GM21717 (cell line): ENCODE measurements around the gene CFAP91.
A peak's percentile ranks its signal among the peaks of the same experiment; 100 is the strongest.

ENCODE experiments used
- ATAC-seq: cut with Tn5 transposase; IDR thresholded peaks from one replicate; pipeline ENCODE4 v1.9.1; 2021; ENCODE audit warnings: mild to moderate bottlenecking, moderate library complexity; ENCODE audit not compliant: unreplicated experiment

Gene CFAP91

GRCh38 chr3:119702530-119703527, at the start of gene CFAP91:
CFAP91 (plus strand) TSS chr3:119703022; CDS start chr3:119703099, 77 bp downstream.
- ATAC-seq, result peak; percentile 94

- ATAC-seq, result no peak
Observed at GRCh38 chr3:119653876-119654275, 48.9 kb upstream of the CFAP91 start.

DNA sequence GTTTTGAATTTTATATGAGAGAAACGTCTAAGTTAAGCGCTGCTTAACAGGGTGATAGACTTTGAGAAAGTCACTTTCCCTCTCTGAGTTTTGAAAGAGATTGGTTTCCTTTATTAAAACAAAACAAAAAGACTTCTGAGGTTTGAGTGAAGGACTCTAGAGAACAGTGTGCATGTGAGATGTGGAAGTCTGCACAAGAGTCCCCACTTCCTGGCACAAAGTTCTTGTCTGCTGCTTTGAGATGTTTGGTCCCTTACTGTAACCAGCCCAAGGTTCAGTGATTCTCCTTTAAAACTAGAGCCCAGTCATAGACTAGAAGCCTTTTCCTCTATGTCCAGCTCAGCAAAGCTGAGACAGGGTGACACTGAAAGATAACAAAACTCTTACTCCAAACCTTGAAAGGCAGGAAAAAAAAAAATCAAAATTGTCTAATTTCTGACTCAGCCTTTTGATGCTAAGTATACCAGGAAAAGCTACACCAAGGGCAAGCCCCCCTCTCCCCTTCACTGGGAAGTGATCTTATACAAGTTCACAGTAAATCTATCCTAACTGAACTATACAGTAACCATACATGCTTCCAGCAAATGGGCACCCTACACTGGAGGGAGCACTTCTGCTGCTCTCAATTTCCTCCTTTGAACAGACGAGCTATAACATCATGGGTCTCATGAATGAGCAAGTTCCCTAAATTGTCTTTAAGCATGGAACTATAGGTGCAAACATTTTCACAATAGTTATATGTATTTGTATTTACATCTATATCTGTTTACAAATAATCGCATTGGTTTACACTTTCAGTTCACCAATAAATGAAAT, 44.7 kb upstream of the CFAP91 start:
- ATAC-seq, result no peak

DNA sequence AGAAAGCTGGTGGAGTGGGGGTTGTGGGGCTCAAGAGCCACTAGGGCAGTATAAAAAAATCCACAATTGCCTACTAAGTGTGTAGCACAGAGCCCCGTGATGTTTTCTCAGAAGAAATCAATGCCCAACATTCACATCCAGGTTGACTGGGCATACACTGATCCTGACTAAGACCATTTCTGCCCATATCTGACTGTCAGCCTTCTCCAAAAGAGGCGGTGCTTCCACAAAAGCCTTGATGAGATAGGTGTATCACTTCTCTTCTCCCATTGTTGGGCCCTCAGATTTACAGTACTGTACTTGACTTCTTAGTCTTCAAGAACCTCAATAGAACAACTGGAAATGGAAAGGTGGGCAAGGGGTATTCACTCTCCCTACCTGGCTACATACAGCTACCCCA, 43.8 kb upstream of the CFAP91 start:
- no peak for ATAC-seq

DNA sequence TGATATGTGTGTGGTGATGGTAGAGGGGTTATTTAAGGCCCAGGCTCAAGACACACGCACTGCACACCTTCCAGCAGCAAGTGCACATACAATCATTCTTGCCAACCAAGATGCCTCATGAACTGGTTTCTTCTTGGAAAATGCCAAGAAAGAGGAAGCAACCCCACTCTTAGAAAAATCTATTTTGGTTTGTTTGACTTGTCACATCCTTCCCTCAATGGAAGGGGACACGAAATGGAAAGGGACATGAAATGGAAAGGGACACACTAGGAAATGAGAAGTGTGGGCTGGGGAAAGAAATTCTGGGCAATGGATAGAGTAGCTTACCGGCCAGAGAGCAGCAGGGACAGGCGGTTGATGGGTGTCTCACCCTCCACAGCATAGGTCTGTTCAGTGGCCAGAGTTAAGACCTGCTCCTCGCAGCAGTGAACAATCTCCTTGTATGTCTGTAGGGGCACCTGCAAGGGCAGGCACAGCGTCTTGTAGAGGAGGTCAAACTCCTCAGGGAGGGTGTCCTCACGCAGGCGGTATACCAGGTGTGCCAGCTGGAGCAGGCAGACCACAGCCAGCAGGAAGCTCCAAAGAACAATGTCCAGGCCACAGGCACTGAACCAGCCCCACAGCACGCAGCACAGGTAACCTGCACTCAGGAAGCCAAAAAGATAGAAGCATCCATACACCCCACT, 43.1 kb upstream of the CFAP91 start:
- ATAC-seq, result no peak

GRCh38 chr3:119660474-119661440, 42.1 kb upstream of the CFAP91 start, which contains the start of gene POPDC2:
POPDC2 (minus strand) TSS chr3:119660589; CDS start chr3:119660423, 166 bp downstream.
- ATAC-seq, result no peak

DNA sequence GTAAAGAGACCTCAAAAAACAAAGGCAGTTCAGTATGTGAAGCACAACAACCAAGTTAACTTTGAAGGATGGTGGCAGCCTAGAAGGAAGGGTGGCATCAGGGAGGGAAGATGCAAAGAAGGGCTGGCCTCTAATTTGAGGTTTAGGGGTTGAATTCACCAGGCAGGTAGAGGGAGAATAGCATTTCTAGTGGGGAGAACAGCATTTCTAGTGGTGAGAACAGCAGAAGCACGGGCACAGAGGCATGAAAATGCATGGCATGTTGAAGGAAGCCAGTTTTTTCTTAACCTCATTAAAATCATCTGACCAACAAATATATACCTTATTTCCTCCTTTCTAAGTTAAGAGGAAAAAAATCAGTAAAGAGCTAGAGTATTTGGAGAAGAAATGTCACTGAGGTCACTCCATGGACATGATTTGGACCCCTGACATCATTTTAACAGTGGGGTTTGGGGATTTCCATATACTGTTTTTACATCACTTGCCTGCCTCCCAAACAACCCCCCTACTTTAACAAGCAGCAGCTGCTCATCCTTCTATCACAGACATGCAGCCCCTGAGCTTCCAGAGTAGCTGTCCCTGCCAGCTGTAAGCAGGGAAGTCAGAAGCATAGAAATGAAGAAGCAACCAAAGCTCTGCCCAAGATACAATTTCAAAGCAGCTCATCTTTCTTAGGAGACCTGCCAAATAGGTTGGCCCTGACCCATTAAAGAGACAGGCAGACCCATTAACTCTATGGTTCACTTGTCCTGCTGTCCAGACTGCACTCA, 40.0 kb upstream of the CFAP91 start:
- ATAC-seq, result no peak

DNA sequence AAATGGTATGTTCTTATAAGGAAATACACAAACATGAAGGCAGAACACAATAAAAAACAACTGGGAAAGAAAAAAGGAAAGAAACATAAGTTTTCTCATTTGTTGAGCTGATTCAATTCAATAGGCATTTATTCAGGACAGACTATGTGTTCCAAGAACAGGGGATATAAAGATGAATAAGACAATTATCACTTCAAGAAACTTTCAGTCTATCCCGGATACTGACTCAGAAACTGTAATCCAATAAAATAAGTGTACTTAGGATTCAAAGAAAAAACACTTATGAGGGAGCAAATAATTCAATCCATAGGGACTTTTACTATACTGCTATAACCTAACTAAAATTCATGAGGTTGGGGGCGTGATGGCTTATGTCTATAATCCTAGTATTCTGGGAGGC, 38.9 kb upstream of the CFAP91 start:
- no peak for ATAC-seq

- no peak for ATAC-seq
Observed at GRCh38 chr3:119664370-119664769, 38.5 kb upstream of the CFAP91 start.

GRCh38 chr3:119664850-119665379, 37.9 kb upstream of the CFAP91 start:
- ATAC-seq, result peak; percentile 53

DNA sequence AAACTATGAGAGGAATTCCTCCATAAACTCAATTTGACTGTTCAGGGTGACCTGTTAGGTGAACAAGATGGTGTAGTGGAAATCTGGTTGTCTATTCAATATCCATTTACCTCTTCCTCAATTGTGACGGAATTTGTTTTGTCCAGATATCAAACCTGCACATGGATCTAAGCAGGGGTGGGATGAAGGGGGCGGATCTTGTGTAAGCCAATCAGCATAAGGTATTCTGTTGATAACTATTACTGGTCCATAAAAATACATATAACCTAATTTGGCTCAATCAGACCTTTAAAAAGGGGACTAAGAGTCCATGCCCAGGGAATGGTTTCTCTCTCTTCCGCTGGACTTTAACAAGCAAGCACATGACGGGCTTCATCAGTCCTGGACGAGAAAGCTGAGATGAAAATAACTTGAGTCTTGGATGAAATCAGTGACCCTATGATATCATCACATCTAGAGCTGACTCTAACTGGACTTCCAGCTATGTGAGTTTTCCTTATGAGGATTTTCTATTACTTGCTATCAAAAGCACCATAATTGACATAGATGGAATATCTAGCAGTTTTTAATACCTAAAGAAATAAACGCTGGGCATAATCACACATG, 36.8 kb upstream of the CFAP91 start:
- no peak for ATAC-seq

DNA sequence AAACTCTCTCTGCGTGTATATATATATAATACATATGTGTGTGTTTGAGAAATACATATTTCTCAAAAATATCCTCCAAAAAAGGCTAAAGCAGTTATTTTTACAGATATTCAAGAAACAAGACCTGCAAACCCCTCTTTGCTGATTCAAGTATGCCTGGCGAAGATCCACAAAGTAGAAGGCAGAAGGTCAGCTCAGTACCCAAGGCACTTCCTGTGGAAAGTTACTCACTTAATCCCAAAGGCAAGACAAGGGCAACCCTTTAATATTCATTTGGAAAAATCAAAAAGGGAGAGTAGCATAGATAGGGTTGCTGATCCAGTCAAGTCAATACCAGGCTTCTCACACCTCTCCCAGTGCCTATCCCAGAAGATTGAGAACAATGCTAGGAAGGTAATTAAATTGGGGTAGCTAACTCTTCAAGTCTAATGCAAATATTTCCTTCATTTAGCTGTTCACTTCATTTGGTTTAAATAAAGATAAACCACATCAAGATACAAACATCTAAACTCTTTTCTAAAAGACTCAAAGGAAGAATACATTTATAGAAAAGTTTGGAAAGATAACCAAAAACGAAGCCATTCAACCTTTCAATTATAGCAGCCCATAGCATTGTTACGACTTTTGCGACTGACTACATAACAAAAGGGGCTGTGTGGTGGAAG, 32.8 kb upstream of the CFAP91 start:
- ATAC-seq, result no peak

GRCh38 chr3:119672776-119673175, 30.0 kb upstream of the CFAP91 start:
- ATAC-seq, result no peak

DNA sequence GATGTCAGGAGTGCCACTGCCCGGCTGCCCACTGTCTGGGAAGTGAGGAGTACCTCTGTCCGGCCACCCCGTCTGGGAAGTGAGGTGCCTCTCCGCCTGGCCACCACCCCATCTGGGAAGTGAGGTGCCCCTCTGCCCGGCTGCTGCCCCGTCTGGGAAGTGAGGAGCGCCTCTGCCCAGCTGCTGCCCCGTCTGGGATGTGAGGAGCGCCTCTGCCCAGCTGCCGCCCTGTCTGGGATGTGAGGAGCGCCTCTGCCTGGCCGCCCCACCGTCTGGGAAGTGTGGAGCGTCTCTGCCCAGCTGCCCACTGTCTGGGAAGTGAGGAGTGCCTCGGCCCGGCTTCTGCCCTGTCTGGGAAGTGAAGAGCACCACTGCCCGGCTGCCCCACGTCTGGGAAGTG, 28.9 kb upstream of the CFAP91 start:
- ATAC-seq, result no peak

DNA sequence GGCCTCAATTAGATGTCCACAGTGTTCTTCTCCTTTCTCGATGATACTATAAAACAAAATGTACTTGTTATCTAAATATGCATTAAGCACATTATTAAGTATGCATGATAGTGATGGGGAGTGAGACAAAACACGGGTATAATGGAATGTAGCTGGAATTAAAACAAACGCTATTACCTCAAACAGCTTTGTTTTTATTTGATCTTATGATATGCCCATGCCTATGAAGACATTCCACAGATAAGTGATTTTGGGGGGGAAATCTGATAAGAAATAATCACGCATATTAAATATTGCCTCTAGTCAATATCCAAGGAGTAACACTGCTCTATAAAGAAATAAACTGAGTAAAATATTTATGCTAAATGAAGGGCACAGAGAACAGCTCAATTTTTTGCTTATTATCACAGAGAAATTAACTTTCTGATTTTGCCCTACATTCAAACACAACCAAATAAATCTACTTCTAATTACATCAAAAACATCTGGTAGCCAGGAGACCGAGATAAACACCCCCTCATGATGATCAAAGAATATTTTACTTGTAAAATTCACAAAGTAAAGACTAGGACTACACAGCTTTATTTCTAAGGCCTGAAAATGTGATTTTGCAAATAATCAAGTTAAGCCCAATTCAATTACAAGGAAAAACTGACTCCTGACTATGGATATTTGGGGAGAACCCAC, 27.5 kb upstream of the CFAP91 start:
- ATAC-seq, result no peak

- ATAC-seq, result no peak
Observed at GRCh38 chr3:119676020-119676419, 26.8 kb upstream of the CFAP91 start.
